ENCODE measurements around the gene RPS8. TPM values are rescaled to one million over a fixed set of nuclear protein-coding genes. Genes with fewer than 3 reads are reported as not detected.

Gene RPS8
- total and polyA plus RNA-seq, 4 donors = 258 to 891 (median 575) TPM

- peak; percentile 62 for TF ChIP-seq ZBTB33 (IDR thresholded peaks at IDR 0.05)
- no peak for TF ChIP-seq CTCF (IDR thresholded peaks at IDR 0.05; ENCODE audit: low read depth, low read length, missing input control)
Measured at GRCh38 chr1:44739307-44740178, 35.8 kb upstream of the RPS8 start, which contains the start of gene KIF2C (continued).

- Histone ChIP-seq H3K27me3 (ENCODE audit: control insufficient read depth in 4 of 4, insufficient read depth in 4 of 4, low read length in 3 of 4) (no peaks in the 10 kb centered on the region), H3K4me1 (ENCODE audit: control insufficient read depth in 4 of 4, insufficient read depth in 4 of 4, low read length in 3 of 4) (peaks cover 3 to 11% (median 9%) of the 10 kb centered on the region in 4 donors), H3K27ac (ENCODE audit: low read depth in 1 of 2, low read length in 2 of 2) (no peak overlapping the region), H3K36me3 (ENCODE audit: control insufficient read depth in 4 of 4, insufficient read depth in 3 of 4, low read depth in 1 of 4, low read length in 3 of 4) (no peaks in the 10 kb centered on the region), H3K9ac (ENCODE audit: low read depth in 1 of 2, low read length in 2 of 2) (peak overlapping the region in 1 of 2 donors; percentile 3), H3K4me3 (ENCODE audit: low read depth in 1 of 3, low read length in 3 of 3) (peak overlapping the region; percentile 21 to 86 (median 59)), H3K9me3 (ENCODE audit: control insufficient read depth in 4 of 4, low read length in 3 of 4) (no peaks in the 10 kb centered on the region)
- no peak for DNase-seq (ENCODE audit: low spot score)
- WGBS = 4% methylated on average over 14 of the region's 14 CpGs
- no peak for TF ChIP-seq MAX (IDR thresholded peaks at IDR 0.05)
- TF ChIP-seq REST (IDR thresholded peaks at IDR 0.05) = no peak
- TF ChIP-seq SP1 (IDR thresholded peaks at IDR 0.05) = no peak
- no peak for TF ChIP-seq HNF4A (conservative IDR thresholded peaks at IDR 0.05)
- no peak for TF ChIP-seq EGR1 (IDR thresholded peaks at IDR 0.05; ENCODE audit: low read depth in 2 of 2)
- TF ChIP-seq GABPA (IDR thresholded peaks at IDR 0.05 in 1 of 2, conservative IDR thresholded peaks at IDR 0.05 in 1 of 2) = no peak
- no peak for TF ChIP-seq YY1 (IDR thresholded peaks at IDR 0.05)
- TF ChIP-seq NR2F2 (IDR thresholded peaks at IDR 0.05) = no peak
- TF ChIP-seq JUND (IDR thresholded peaks at IDR 0.05) = no peak
- TF ChIP-seq ATF3 (IDR thresholded peaks at IDR 0.05) = no peak
- no peak for TF ChIP-seq TAF1 (conservative IDR thresholded peaks at IDR 0.05)
- no peak for TF ChIP-seq ZBTB33 (IDR thresholded peaks at IDR 0.05)
- TF ChIP-seq FOXA1 (IDR thresholded peaks at IDR 0.05) = no peak
- TF ChIP-seq HNF4G (IDR thresholded peaks at IDR 0.05) = no peak
- no peak for TF ChIP-seq CTCF (IDR thresholded peaks at IDR 0.05; ENCODE audit: low read depth, low read length, missing input control)
- TF ChIP-seq FOXA2 (IDR thresholded peaks at IDR 0.05) = no peak
- no peak for TF ChIP-seq RXRA (IDR thresholded peaks at IDR 0.05)
- TF ChIP-seq RAD21 (IDR thresholded peaks at IDR 0.05) = no peak
Measured at GRCh38 chr1:44740179-44740617, 35.1 kb upstream of the RPS8 start.
